Peyer's patch (tissue), 4 donors: Measurements from ENCODE around the gene CRKL.

Experiments used
- POLR2A ChIP-seq, 2 donors: fragments of 450-650 bp; IDR thresholded peaks; one replicate each; pipeline ENCODE4 v1.5.1; 2017; ENCODE audit warnings: antibody characterized with exemption in 2 of 2, mild to moderate bottlenecking in 2 of 2, moderate library complexity in 2 of 2
- TF ChIP-seq, protein P1 (sequence below), 6 experiments: fragments of 450-650 bp in 4 of 6; fragments of 200-600 bp in 2 of 6; sonication (generic) in 1 of 6; IDR thresholded peaks; one replicate each; pipeline ENCODE4 v1.5.1; 2017 to 2019; ENCODE audit warnings: antibody characterized with exemption in 6 of 6, mild to moderate bottlenecking in 3 of 6, moderate library complexity in 1 of 6

DNA sequence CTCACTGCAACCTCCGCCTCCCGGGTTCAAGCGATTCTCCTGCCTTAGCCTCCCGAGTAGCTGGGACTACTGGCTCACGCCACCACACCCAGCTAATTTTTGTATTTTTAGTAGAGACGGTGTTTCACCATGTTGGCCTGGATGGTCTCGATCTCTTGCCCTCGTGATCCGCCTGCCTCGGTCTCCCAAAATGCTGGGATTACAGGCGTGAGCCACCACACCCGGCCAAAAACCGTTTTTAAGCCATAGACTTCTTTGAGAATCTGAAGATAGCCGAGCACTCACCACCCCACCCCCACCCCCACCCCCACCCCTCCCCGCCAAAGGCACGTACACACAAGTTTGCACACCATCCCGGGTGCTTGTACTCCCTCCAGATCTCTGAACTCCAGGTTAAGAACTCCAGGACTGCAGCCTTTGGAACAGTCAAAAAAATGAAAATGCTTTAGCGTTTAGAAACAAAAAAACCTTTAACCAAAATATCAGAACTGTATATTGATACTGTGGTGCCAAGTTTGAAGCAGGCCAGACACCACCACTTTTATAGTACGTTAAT, 1.5 kb downstream of the CRKL start:
- TF ChIP-seq, protein P1, sequence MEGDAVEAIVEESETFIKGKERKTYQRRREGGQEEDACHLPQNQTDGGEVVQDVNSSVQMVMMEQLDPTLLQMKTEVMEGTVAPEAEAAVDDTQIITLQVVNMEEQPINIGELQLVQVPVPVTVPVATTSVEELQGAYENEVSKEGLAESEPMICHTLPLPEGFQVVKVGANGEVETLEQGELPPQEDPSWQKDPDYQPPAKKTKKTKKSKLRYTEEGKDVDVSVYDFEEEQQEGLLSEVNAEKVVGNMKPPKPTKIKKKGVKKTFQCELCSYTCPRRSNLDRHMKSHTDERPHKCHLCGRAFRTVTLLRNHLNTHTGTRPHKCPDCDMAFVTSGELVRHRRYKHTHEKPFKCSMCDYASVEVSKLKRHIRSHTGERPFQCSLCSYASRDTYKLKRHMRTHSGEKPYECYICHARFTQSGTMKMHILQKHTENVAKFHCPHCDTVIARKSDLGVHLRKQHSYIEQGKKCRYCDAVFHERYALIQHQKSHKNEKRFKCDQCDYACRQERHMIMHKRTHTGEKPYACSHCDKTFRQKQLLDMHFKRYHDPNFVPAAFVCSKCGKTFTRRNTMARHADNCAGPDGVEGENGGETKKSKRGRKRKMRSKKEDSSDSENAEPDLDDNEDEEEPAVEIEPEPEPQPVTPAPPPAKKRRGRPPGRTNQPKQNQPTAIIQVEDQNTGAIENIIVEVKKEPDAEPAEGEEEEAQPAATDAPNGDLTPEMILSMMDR (IDR thresholded peaks at IDR 0.05) = no peak
- TF ChIP-seq POLR2A (IDR thresholded peaks at IDR 0.05) = no peak
